Body of pancreas (tissue), 4 donors: ENCODE measurements around the gene TOMM34.

Source experiments
- POLR2A ChIP-seq, 3 donors: fragments of 450-650 bp; IDR thresholded peaks; one replicate each; pipeline ENCODE4 v1.6.1; 2016; ENCODE audit warnings: antibody characterized with exemption in 3 of 3, mild to moderate bottlenecking in 2 of 3
- TF ChIP-seq, protein P1 (sequence below), 7 experiments: fragments of 450-650 bp in 4 of 7; fragments of 200-600 bp in 3 of 7; sonication (generic) in 3 of 7; IDR thresholded peaks; one replicate each; pipeline ENCODE4 v1.5.1; 2016 to 2019; ENCODE audit warnings: antibody characterized with exemption in 7 of 7

DNA sequence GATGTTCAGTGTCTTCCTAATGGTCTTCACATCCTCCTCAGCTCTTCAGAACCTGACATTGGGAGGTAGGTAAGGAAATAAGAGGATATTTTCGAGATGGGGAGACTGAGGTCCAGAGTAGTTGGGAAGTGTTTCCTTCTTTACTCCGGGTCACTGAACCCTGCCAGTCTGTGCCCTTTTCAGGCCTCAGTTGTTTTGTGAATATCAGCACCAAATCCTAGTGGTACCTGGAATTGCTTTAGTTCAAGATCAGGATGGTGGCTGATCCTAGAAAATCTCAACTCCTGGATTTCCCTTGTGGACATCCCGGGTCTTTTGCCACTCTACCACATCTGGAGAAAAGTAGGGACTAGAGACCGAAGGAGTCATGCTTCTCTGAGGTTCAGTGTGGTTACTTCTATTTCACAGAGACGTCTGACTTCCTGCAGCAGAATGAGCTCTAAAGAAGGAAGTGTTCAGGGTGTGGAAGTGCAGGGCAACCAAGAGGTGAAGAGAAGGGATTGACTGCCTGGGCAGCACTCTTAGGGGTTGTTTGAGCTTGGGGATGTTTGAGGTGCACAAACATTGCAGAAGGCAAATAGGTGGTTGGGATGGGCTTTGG lies 7.1 kb upstream of the TOMM34 start:
- TF ChIP-seq POLR2A (IDR thresholded peaks at IDR 0.05): no peak
- TF ChIP-seq, protein P1, sequence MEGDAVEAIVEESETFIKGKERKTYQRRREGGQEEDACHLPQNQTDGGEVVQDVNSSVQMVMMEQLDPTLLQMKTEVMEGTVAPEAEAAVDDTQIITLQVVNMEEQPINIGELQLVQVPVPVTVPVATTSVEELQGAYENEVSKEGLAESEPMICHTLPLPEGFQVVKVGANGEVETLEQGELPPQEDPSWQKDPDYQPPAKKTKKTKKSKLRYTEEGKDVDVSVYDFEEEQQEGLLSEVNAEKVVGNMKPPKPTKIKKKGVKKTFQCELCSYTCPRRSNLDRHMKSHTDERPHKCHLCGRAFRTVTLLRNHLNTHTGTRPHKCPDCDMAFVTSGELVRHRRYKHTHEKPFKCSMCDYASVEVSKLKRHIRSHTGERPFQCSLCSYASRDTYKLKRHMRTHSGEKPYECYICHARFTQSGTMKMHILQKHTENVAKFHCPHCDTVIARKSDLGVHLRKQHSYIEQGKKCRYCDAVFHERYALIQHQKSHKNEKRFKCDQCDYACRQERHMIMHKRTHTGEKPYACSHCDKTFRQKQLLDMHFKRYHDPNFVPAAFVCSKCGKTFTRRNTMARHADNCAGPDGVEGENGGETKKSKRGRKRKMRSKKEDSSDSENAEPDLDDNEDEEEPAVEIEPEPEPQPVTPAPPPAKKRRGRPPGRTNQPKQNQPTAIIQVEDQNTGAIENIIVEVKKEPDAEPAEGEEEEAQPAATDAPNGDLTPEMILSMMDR (IDR thresholded peaks at IDR 0.05): no peak
